Neural progenitor cell (in vitro differentiated cells): ENCODE measurements around the gene BCAS3. TPM values are rescaled to one million over a fixed set of nuclear protein-coding genes. Genes with fewer than 3 reads are reported as not detected.

Experiments
- DNase-seq: peaks from one replicate; pipeline ENCODE4 v3.0.0-alpha.2; 2016; ENCODE audit warnings: low spot score
- H2AFZ ChIP-seq: fragments of 200-600 bp; sonication (generic); replicated peaks from 2 replicates; pipeline ENCODE4 v1.6.1; 2016; ENCODE audit warnings: antibody characterized with exemption
- H3F3A ChIP-seq: fragments of 200-600 bp; sonication (generic); 2 replicates; pipeline ENCODE4 v1.6.1; 2016; ENCODE audit warnings: antibody characterized with exemption, low read depth
- H3K27ac ChIP-seq: fragments of 200-600 bp; sonication (generic); 2 replicates; pipeline ENCODE4 v1.5.1; 2016; ENCODE audit warnings: mild to moderate bottlenecking
- H3K27me3 ChIP-seq: fragments of 200-600 bp; sonication (generic); 2 replicates; pipeline ENCODE4 v1.6.1; 2016; ENCODE audit warnings: mild to moderate bottlenecking, moderate library complexity
- H3K36me3 ChIP-seq: fragments of 200-600 bp; sonication (generic); 2 replicates; pipeline ENCODE4 v1.5.1; 2016
- H3K4me1 ChIP-seq: fragments of 200-600 bp; sonication (generic); 2 replicates; pipeline ENCODE4 v1.6.1; 2016; ENCODE audit warnings: mixed run types
- H3K4me2 ChIP-seq: fragments of 200-600 bp; sonication (generic); 2 replicates; pipeline ENCODE4 v1.6.1; 2016
- H3K4me3 ChIP-seq: fragments of 200-600 bp; sonication (generic); 2 replicates; pipeline ENCODE4 v1.5.1; 2016
- H3K79me2 ChIP-seq: fragments of 200-600 bp; sonication (generic); 2 replicates; pipeline ENCODE4 v1.6.1; 2016; ENCODE audit warnings: low read depth
- H3K9ac ChIP-seq: fragments of 200-600 bp; sonication (generic); 2 replicates; pipeline ENCODE4 v1.6.1; 2016
- H3K9me3 ChIP-seq: fragments of 200-600 bp; sonication (generic); 2 replicates; pipeline ENCODE4 v1.5.1; 2016; ENCODE audit warnings: low read depth
- H4K20me1 ChIP-seq: fragments of 200-600 bp; sonication (generic); 2 replicates; pipeline ENCODE4 v1.6.1; 2016; ENCODE audit warnings: low read depth
- H3K27ac Mint-ChIP-seq: 3 replicates; pipeline ENCODE4 v1.8.0; 2021; ENCODE audit warnings: mixed read lengths
- H3K27me3 Mint-ChIP-seq: 2 replicates; pipeline ENCODE4 v1.8.0; 2022; ENCODE audit warnings: low read depth, mild to moderate bottlenecking, inconsistent platforms, moderate library complexity, mixed read lengths; ENCODE audit not compliant: insufficient read depth
- H3K36me3 Mint-ChIP-seq: 3 replicates; pipeline ENCODE4 v1.8.0; 2021; ENCODE audit warnings: mixed read lengths
- H3K4me1 Mint-ChIP-seq: 3 replicates; pipeline ENCODE4 v1.8.0; 2021; ENCODE audit warnings: mixed read lengths
- H3K4me3 Mint-ChIP-seq: 3 replicates; pipeline ENCODE4 v1.8.0; 2021; ENCODE audit warnings: mild to moderate bottlenecking, moderate library complexity, mixed read lengths
- H3K9me3 Mint-ChIP-seq: 3 replicates; pipeline ENCODE4 v1.8.0; 2020; ENCODE audit warnings: mixed read lengths
- CTCF ChIP-seq: fragments of 200-600 bp; sonication (generic); IDR thresholded peaks from 2 replicates; pipeline ENCODE4 v1.5.1; 2017; ENCODE audit warnings: antibody characterized with exemption, mild to moderate bottlenecking
- EZH2 ChIP-seq: fragments of 200-600 bp; sonication (generic); IDR thresholded peaks from 2 replicates; pipeline ENCODE4 v1.6.1; 2017; ENCODE audit warnings: antibody characterized with exemption, mild to moderate bottlenecking, moderate library complexity
- EZH2phosphoT487 ChIP-seq: fragments of 200-600 bp; sonication (generic); IDR thresholded peaks from 2 replicates; pipeline ENCODE4 v1.6.1; 2017; ENCODE audit warnings: antibody characterized with exemption
- total RNA-seq: library from RNA; depleted of rRNA; stranded (reverse); fragments of >200 nt; gene quantifications from 2 replicates; pipeline ENCODE4 v1.2.3, GENCODE V29; 2015; ENCODE audit warnings: low replicate concordance

Gene BCAS3
- total RNA-seq, 1 donor from 2014 or later = 60.9 TPM

DNA sequence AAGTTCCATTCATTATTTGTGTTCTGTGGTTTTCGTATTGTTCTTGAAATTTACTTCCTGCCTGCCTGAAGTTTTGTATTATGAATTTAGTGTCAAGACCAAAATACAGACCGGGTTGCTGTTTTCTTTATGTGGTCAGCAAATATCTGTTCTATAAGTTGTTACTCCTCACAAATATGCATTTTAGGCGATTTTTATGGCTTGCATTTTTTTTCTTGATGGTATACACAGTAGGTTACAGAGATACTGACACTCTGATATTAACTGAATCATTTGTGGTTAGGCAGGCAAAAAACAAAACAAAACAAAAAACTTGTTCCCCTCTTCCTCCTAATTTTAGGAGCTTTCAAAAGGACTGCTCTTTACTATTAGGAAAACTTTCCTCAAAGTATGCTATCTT, 52.6 kb downstream of the BCAS3 start:
- Histone ChIP-seq H3K27ac (no peak overlapping the region), H2AFZ (no peak overlapping the region), H3K4me3 (no peak overlapping the region), H3K27me3 (no peaks in the 10 kb centered on the region), H3K4me1 (no peaks in the 10 kb centered on the region), H3F3A (no peaks in the 10 kb centered on the region), H3K9me3 (no peaks in the 10 kb centered on the region), H3K36me3 (no peaks in the 10 kb centered on the region), H4K20me1 (no peaks in the 10 kb centered on the region), H3K4me2 (no peak overlapping the region), H3K9ac (no peak overlapping the region), H3K79me2 (no peaks in the 10 kb centered on the region)
- Mint-ChIP-seq H3K27me3 (no peaks in the 10 kb centered on the region), H3K36me3 (peaks cover 2% of the 10 kb centered on the region), H3K4me1 (peaks cover 3% of the 10 kb centered on the region), H3K9me3 (no peaks in the 10 kb centered on the region), H3K4me3 (no peak overlapping the region), H3K27ac (no peak overlapping the region)
- TF ChIP-seq CTCF (no peak), EZH2phosphoT487 (no peak), EZH2 (no peak)
- DNase-seq = no peak

GRCh38 chr17:60738287-60738686, 60.6 kb downstream of the BCAS3 start:
- H3F3A ChIP-seq = no peaks in the 10 kb centered on the region
- no peak for DNase-seq
- H3K4me2 ChIP-seq = no peak overlapping the region
- no peaks in the 10 kb centered on the region for H4K20me1 ChIP-seq
- no peaks in the 10 kb centered on the region for H3K79me2 ChIP-seq
- H3K4me1 Mint-ChIP-seq = no peaks in the 10 kb centered on the region
- H2AFZ ChIP-seq = no peak overlapping the region
- H3K9me3 Mint-ChIP-seq = peaks cover 2% of the 10 kb centered on the region
- H3K9me3 ChIP-seq = no peaks in the 10 kb centered on the region
- no peak overlapping the region for H3K27ac ChIP-seq
- no peaks in the 10 kb centered on the region for H3K36me3 ChIP-seq
- no peaks in the 10 kb centered on the region for H3K4me1 ChIP-seq
- no peak overlapping the region for H3K9ac ChIP-seq
- H3K27me3 Mint-ChIP-seq = no peaks in the 10 kb centered on the region
- H3K27me3 ChIP-seq = no peaks in the 10 kb centered on the region
- H3K27ac Mint-ChIP-seq = no peak overlapping the region
- no peak overlapping the region for H3K4me3 Mint-ChIP-seq
- H3K4me3 ChIP-seq = no peak overlapping the region
- TF ChIP-seq EZH2 (no peak), EZH2phosphoT487 (no peak), CTCF (no peak)
- peaks cover 2% of the 10 kb centered on the region for H3K36me3 Mint-ChIP-seq

DNA sequence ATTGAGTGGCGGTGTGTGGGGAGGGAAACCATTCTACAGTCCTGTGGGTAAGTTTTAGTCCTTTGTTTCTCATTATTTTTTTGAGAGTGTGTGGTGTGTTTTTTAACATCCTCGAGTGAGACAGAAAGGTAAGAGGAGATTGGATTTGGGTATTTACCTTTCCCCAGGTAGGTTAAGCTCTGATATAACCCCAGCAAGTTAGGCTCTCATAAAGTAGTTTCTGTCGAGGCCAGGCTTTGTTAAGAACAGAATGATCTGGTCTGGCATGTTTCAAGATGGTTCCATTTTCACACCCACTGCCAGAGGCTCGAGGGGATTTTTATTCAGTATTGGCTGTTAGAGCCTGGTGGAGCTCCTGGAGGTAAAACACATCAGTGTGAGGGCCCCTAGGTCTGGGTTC, 62.9 kb downstream of the BCAS3 start:
- no peaks in the 10 kb centered on the region for H3K9me3 ChIP-seq
- H3K4me3 ChIP-seq = no peak overlapping the region
- H3K9me3 Mint-ChIP-seq = peaks cover 2% of the 10 kb centered on the region
- H3K27me3 ChIP-seq = no peaks in the 10 kb centered on the region
- H3K4me1 ChIP-seq = peaks cover 20% of the 10 kb centered on the region
- no peak overlapping the region for H3K4me2 ChIP-seq
- H3K36me3 ChIP-seq = no peaks in the 10 kb centered on the region
- no peaks in the 10 kb centered on the region for H3F3A ChIP-seq
- no peaks in the 10 kb centered on the region for H4K20me1 ChIP-seq
- H3K27ac ChIP-seq = no peak overlapping the region
- DNase-seq = no peak
- no peaks in the 10 kb centered on the region for H3K27me3 Mint-ChIP-seq
- no peak for TF ChIP-seq CTCF
- no peak for TF ChIP-seq EZH2
- no peak for TF ChIP-seq EZH2phosphoT487
- no peaks in the 10 kb centered on the region for H3K79me2 ChIP-seq
- no peak overlapping the region for H3K27ac Mint-ChIP-seq
- H3K4me1 Mint-ChIP-seq = peaks cover 15% of the 10 kb centered on the region
- H3K36me3 Mint-ChIP-seq = peaks cover 2% of the 10 kb centered on the region
- no peak overlapping the region for H3K9ac ChIP-seq
- no peak overlapping the region for H3K4me3 Mint-ChIP-seq
- no peak overlapping the region for H2AFZ ChIP-seq

GRCh38 chr17:60741031-60741430, 63.4 kb downstream of the BCAS3 start:
- Mint-ChIP-seq H3K36me3 (peaks cover 2% of the 10 kb centered on the region), H3K27ac (no peak overlapping the region), H3K27me3 (no peaks in the 10 kb centered on the region), H3K4me3 (no peak overlapping the region), H3K9me3 (peaks cover 2% of the 10 kb centered on the region), H3K4me1 (peaks cover 16% of the 10 kb centered on the region)
- H3K27ac ChIP-seq = no peak overlapping the region
- H3K9ac ChIP-seq = no peak overlapping the region
- H3K4me2 ChIP-seq = no peak overlapping the region
- H3F3A ChIP-seq = no peaks in the 10 kb centered on the region
- no peaks in the 10 kb centered on the region for H3K36me3 ChIP-seq
- H2AFZ ChIP-seq = no peak overlapping the region
- no peaks in the 10 kb centered on the region for H4K20me1 ChIP-seq
- no peaks in the 10 kb centered on the region for H3K27me3 ChIP-seq
- H3K79me2 ChIP-seq = no peaks in the 10 kb centered on the region
- TF ChIP-seq CTCF (no peak), EZH2phosphoT487 (no peak), EZH2 (no peak)
- H3K4me3 ChIP-seq = no peak overlapping the region
- DNase-seq = no peak
- H3K4me1 ChIP-seq = peaks cover 25% of the 10 kb centered on the region
- H3K9me3 ChIP-seq = no peaks in the 10 kb centered on the region
